Hematopoietic multipotent progenitor cell treated with erythropoietin and hydrocortisone succinate and interleukin-3 and kit ligand, for 4 days (in vitro differentiated cells): ENCODE measurements around the gene PDGFRB.

Source experiments
- DNase-seq: peaks from one replicate; pipeline ENCODE4 v3.0.0-alpha.2; 2015

PDGFRB gene

DNA sequence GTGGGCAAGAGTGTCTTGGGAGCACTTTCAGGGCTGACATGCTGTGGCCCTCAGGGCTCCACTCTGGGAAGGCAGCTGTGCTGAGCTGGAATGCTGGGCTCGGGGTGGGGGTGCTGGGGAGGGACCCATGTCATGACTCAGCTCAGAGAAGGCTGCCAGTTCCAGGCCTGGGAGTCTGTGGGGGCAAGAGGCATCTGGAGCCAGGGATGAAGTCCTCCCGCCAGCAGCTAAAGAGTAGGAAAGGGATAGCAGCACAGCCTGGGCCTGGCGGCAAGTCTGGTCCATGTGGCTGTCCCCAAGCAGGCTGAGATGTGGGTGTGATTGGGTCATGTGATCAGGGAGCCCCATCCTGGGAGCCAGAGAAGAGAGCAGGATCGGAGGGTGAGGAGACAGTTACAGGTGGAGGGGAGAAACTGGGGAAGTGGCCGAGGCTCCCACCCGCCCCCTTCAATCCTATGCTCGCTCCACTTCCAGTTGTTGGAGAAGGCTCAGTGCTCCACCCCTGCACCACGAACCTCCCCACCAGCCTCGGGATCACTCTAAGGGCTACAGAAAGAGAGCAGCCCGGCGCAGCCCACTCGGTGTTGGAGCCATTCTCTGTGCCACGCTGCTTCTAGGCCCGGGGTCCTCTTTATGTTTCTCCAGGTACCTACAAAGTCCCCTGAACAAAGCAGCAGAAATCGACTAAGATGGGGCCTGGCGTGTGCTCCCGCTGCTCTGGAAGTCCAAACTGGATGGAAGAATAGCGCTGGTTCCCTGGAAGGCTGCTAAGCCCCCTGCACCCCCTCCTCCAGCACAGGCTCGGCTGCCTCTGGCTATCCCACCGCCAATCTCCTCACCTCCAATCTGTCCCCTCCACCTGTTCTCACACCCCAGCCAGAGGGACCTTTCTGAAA lies 12.0 kb downstream of the PDGFRB start:
- DNase-seq, result no peak

DNA sequence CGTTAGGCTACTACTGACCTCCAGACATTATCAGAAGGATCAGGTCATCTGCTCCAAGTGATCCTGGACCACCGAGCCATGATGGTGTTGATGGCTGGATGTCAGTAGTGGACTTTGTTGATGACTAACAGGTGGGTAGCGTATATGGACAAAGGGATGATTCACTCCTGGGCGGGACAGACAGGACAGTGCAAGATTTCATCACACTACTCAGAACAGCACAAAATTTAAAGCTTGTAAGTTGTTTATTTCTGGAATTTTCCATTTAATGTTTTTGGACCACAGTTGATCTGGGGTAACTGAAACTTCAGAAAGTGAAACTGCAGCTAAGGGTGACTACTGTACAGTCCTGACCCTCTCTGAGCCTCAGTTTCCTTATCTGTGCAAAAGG lies 12.7 kb downstream of the PDGFRB start:
- DNase-seq, result no peak

DNA sequence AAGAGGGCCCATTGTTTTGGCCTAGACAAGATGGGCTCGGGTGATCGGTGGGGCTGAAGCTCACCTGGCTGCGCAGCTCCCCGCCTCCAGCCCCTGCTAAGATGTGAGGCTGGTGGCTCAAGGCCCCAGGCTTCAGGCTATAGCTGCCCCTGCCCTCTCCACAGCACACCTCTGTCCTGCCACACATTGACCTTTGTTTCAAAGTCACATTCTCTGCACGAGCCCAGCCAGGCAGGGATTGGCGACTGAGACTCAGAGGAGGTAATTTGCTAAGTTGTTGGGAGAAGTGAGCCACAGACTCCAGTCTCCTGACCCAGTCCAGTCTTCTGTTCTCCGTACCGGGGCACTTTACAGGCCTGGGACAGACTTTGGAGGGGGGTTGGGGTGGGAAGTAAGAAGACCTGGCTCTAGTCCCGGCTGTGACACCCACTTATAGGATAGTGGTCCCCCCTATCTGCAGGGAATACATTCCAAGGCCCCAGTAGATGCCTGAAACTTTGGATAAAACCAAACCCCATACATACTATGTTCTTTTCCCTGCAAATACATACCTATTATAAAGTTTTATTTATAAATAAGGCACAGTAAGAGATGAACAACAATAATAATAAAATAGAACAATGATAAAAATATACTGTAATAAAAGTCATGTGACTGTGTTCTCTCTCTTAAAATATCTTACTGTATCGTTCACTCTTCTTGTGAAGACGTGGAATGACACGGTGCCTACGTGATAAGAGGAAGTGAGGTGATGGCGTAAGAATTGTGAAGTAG lies 13.3 kb downstream of the PDGFRB start:
- DNase-seq, result peak; percentile 65

DNA sequence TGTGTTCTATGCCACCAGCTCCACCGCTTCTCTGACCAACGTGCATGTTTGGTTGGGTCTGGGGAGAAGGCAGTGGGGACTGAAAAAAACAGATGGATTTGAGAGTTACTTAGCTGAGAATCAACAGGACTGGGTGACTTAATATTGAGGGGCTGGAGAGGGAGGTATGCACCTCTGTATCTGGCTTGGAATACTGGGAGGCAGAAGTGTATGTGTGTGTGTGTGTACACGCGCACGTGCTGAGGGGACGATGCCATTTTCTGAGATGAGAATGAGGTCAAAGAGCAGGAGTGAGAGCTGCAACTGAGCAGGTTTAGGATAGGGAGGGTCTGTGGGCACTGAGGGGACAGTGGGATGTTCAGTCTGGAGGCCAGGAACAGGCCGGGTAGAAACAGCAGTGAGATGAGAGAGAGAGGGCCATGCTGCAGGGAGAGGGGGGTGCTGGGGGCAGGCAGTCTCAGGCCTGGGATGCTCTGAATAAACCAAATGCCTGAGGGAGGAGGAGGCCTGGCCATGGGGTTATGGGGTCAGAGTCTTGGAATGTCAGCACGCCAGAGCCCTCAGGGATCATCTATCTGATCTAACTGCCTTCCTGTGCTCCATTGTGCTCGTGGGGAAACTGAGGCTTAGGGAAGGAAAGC lies 14.0 kb downstream of the PDGFRB start:
- DNase-seq, result no peak

DNA sequence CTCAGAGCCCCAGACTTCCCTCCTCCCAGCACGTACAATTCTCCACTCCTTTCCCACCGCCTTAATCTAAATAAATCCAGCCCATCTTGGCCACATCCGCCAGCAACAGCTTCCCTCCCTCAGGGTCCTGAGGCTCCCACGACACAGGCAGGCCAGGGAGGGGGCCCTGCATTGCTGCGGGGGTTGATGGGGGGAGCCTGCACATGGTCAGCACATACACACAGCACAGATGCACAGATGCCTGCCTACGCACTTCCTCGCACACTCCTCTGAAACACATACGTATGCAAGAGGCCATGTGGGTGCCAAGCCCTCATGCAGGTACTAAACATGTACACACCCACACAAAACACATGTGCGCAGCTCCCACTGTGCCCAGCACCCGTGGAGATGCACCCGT lies 14.8 kb downstream of the PDGFRB start:
- no peak for DNase-seq

DNA sequence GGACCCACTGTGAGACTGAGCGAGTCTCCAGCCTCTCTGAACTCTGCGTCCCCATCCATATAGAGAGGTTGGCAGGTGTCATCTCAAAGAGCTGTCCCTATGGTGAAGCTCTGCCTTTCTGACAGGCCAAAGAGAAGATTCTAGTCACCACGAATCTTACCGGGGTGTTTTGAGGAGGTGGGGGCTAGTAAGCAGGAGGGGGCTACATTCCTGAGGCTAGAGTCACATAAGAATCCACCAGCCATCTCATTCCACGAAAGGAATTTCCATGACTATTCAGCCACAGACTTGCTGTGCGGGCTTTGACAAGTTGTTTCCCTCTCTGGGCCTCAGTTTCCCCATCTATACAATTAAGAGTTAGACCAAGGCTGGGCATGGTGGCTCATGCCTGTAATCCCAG lies 16.3 kb downstream of the PDGFRB start:
- no peak for DNase-seq

DNA sequence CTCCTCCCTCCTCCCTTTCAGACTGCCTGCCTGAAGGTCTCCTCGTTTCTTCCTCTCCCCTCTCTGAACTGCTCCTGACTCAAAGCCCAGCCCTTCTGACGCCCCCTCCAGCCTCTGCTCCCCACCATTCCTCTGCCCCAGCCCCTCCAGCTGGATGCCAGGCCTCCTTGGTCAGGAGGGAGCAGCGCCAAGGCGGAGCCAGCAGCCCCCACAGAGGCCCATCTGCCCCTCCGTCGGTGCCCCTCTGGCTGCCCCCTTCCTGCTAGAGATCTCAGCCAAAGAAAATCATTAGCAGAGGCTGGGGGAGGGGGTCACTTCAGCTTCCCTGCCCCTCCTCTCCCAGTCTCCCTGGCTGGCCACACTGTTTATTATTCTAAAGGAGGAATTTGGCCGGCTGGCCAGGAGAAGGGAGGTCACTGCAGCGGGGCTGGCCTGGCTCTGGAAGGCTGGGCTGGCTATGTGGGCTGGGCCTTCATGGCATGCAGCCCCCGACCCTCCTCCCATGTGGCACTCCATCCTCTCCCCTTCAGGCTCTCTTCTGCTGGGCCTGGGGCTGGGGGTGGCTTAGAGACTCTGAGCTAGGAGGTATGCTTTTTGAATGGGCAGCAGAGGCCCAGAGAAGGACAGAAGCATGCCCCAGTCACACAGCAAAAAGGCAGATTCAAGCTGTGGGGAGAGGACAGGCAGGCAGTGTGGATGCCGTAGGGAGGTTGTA lies 16.9 kb downstream of the PDGFRB start:
- no peak for DNase-seq

DNA sequence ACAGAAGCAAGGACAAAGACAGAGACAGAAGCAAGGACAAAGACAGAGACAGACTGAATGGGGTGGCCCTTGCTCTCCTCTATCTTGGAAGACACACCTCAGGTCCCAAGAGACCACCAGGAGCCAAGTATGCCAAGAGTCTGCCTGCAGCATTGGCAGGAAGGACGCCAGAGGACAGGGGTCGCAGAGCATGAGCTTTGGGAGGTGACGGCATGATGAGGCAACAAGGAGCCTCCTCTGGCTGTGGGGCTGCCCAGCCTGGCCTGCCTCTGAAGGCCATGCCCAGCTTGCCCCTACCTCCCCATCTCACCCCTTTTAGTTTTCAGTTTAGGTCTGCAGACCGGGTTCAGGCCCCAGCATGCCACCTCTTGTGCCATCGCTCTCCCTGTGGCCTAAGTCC lies 17.6 kb downstream of the PDGFRB start:
- DNase-seq, result no peak

DNA sequence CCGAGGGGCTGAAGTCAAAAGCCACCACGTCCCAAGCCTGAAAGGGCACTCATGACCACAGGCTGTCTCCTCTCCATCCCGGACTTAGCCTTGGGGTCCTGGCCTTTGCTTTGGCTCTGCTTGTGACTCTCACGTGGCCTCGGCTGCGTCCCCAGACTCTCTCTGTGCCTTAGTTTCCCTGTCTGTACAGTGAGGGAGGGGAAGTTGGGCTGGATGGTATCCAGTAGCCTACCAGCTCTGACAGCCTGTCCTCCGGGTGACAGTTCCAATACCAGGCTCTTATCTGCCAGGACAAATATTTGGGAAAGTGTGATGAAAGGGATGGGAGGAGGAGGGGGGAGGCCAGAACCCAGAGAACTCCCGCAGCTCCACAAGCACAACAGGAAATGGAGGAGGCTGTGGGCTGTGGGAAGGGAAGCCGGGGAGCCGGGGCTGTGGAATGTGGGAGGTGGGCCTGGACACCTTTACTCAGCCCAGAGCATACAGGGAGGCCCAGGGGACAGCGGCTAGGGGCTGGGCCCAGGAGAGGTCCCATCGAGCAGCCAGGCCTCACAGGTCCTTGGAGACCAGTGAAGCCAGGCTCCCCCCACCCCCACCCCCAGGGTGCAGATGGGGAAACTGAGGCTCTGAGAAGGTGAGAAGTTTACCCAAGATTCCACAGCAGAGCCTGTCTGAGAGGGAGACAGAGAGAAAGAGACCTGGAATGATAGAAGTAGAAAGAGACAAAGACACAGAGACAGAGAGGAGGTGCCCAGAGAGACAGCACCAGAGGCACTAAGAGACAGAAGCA lies 18.3 kb downstream of the PDGFRB start:
- no peak for DNase-seq

DNA sequence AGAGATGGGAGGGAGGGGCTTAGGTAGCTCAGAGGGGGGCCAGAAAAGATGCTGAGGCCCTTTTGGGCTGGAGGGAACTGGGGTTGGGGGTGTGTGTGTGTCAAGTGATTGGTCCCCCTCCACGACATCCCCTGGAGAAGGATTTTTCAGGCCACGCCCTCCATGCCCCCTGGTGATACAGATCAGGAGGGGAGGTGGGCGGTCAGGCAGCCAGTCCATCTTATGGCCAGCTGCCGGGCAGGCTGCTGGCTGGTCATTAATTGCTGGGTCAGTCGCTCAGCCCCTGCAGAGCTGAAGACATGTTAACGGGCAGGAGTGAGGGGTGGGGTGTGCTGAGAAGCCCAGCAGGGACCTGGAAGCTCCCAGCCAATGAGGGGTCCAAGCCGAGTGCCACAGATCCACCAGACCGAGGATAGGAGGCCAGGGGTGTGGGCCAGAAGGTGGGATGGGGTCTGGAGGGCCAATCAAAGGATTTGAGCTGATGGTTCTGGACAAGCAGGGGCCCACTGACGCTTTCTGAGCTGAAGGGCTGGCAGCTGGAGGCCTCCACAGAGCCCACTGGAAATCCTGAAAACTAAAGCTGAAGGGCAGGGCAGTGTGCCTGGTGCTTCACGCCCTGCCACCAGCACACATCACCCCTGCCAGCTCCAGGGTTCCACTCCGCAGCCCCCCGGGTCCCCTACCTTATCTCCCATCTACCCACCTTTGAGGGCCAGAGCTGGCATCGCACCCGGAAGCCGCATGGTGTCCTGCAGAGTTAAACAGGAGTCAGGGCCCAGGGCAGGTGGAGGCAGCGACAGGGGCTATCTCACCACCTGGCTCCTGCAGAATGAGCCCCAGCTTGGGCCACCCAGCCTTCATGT lies 19.1 kb downstream of the PDGFRB start:
- no peak for DNase-seq

DNA sequence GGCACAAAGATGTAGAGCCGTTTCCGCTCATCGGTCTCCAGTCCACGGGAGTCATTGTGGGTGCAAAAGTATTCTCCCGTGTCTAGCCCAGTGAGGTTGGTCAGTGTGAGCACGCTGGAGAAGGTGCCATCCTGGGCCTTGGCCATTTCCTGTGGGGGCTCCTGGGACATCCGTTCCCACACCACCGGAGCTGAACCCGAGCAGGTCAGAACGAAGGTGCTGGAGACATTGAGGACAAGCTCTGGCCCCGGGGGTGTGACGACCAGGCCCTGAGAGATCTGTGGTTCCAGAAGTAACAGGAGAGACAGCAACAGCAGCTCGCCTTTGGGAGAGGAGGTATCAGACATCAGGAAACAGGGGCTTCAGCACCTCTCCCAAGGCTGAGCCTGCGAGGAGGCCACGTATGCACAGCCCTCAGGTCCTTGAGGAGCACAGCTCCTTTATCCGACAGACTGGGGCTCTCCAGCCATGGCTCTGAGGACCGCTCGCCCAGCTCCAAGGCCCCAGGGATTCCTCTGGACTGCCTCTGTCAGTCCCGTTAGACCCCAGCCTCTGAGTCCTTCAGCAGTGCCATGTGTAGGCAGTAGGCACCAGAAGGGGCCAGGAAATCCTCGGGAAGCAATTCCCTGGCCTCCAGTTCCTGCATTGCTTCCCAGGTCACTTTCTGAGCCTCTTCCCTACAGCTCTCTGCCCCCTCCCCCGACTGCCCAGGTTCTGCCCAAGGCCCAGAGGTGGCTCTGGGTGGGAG lies 19.9 kb downstream of the PDGFRB start:
- no peak for DNase-seq

DNA sequence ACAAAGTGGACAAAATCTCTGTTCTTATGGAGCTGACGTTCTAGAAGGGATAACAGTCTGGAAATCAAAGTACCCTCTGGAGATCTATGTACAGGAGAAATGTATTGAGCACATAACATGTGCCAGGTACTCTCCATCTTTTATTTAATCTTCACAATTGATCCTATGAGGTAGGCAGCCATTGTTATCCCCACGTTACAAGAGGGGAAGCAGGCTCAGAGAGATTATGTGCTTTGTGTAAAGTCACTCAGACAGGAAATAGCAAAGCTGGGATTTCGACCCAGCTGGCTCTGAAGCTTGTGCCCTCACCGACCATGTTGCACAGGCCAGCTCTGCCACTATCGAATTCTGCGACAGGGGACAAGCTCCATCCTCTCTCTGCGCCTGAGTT lies 21.5 kb downstream of the PDGFRB start:
- no peak for DNase-seq

DNA sequence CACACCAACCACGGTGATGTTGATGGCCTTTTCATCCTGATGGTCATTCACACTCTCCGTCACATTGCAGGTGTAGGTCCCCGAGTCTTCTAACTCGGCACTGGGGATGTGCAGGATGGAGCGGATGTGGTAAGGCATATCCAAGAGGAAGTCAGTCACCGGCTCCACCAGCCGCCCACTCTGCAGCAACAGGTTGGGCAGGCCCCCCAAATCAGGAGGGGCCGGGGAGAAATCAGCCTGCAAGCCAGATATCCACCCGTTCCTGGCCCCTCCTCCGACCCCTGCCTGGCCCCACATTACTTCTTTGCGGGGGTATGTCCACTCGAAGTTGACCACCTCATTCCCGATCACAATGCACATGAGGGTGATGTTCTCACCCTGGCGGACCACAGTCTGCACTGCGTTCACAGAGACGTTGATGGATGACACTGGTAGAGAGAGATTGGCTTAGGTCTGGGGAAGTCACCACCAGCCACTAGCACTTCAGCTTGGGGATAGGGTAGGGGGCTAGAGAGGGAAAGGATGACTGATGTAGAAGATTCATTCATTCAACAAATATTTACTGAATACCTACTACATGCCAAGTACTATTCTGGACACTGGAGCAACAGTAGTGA lies 22.0 kb downstream of the PDGFRB start:
- no peak for DNase-seq

DNA sequence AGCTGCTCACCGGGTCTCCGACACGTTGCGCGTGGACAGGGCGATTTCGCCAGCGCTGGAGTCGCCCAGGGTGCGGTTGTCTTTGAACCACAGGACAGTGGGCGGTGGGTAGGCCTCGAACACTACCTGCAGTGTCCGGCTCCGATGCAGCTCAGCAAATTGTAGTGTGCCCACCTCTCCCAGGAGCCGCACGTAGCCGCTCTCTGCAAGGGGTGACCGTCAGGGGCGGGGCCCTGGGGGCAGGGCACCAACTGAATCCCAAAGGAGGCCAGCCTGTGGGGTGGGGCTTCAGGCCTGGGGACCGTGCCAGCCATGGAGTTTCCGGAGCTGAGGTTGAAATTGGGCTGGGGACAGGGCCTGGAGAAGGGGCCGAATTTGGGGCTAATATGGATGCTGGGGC lies 22.9 kb downstream of the PDGFRB start:
- DNase-seq, result no peak

DNA sequence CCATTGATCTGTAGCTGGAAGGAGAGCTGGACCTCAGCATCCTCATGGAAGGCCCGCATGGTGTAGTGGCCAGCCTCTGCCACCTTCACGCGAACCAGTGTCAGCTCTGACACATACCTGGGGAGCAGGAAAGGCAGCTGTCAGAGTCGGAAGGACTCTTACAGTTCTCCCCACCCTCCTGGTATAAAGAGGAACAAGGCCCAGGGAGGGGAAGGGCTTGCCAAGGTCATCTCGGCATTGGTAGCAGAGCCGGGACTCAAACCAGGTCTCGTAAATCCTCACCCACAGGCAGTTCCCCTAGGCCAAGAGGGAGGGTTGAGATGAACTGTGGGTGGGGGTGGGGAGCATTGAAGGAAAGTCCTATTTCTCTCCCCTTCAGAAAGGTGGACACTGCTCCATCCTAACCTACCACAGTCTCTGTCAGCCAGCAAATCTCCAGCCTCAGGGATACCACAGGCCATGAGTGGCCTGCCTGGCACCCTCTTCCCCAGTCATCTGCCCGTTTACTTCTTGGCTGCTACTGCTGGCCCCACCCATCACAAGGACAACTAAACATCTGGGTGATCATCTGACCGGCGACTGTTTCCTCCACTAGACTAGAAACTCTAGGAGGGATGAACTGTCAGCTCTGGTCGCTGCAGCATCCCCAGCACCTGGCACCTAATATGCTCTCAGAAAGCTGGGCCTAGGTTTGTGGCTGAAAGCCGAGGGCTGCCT lies 23.5 kb downstream of the PDGFRB start:
- peak; percentile 42 for DNase-seq

DNA sequence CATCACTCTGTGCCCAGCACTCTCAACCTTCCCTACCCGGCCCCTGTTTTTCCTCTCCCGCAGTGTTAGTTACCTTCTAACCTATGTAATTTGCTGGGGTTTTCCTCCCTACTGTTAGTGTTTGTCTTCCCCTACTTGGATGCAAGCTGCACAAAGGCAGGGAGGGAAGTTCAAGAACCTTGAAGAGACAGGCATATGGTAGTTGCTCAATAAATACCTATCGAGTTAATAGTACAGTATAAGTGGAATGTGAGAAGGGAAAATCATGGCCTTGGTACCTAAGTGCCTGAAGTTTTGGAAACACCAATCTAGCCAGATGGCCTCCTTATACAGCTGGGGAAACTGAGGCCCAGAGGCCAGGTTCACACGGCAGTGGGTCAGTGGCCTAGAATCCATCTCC lies 24.2 kb downstream of the PDGFRB start:
- DNase-seq, result no peak

DNA sequence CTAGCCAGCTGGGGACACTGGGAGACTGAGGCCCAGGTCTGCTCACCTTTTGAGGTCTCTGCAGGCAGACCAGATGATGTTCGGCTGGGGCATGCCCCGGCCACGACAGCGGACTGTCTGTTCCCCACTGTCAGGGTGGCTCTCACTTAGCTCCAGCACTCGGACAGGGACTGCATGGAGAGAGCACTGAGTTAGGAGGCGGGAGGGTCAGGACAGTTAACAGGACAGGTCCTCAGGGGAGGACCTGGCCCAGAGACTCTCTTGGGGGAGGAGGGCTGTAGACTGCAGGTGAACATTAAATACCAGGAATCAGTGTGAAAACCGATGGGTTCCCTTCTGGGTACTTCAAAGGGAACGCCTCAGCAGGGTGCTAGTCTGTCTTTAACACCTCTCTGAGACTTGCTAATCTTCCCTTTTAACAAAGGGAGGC lies 25.1 kb downstream of the PDGFRB start:
- no peak for DNase-seq

DNA sequence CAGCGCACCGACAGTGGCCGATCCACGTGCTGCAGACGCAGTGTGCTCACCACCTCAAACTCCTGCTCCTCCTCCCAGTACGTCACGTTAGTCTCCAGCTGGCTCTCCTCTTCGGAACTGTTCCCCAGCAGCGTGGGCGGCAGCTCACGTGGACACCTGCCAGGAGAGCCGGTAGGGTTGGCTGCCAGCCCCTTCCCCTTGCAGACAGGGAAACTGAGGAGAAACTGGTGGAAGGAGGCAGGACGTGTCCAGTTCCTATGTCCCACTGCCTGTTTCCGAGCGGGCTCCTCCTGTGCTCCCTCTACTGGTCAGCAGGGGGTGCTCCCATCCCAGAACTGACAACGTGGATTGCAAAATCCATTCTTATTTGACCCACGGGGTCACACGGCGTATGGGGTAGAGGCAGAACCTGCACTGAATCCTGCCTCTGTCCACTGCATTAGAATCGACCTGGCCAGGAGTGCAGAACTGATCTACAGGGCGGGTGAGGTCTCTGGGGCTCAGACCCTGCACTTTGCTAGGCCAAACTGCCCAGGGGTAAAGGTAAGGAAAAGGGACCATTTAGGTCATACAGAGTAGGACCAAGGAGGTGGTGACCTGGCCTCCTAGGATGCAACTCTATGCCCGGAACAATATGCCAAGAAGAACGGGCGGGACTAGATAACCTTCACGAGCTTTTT lies 25.7 kb downstream of the PDGFRB start:
- DNase-seq, result peak; percentile 86

DNA sequence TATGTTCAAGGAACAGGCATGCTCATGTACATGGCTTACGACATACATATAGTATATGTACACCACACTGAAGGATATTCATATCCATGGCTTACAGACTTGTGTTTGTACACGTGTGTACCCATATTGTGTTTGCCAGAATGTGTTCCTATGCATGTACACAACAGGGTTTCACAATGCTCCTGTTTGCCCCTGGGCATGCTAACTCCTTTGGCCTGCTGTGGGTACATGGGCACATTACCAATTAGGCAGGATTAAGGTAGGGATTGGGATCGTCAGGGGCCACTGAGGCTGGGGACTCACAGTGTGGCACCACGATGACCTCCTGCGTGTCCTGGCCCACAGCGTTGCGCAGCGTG lies 26.2 kb downstream of the PDGFRB start:
- no peak for DNase-seq
